Body of pancreas (tissue), 4 donors: ENCODE data around the gene SRRM3. TPM values are rescaled to one million over a fixed set of nuclear protein-coding genes. Genes with fewer than 3 reads are reported as not detected.
"Not testable (repeated sequence)": the region's sequence is repeated elsewhere in the genome, so short reads cannot be mapped to it uniquely, and the experiment has no call there.

Experiments used
- ATAC-seq: fragments of 150-250 bp; one replicate; pipeline ENCODE4 v1.9.1; 2016
- DNase-seq, 4 donors: peaks; one replicate each; pipeline ENCODE4 v3.0.0-alpha.2; 2019
- H3K27ac ChIP-seq, 4 donors: fragments of 200-600 bp; sonication (generic); 1 replicate in 3 of 4; 2 replicates in 1 of 4; pipeline versions ENCODE4 v1.5.1 to v1.6.1; 2016 to 2019; ENCODE audit warnings: mild to moderate bottlenecking in 1 of 4, mixed read lengths in 1 of 4, moderate library complexity in 1 of 4
- H3K27me3 ChIP-seq, 2 donors: fragments of 200-600 bp; sonication (generic); one replicate each; pipeline ENCODE4 v1.6.0; 2016; ENCODE audit warnings: mild to moderate bottlenecking in 1 of 2
- H3K36me3 ChIP-seq, 2 donors: fragments of 200-600 bp; sonication (generic); replicated peaks in 1 of 2; 2 replicates each; pipeline ENCODE4 v1.5.1; 2016; ENCODE audit warnings: low read depth in 2 of 2; ENCODE audit not compliant: insufficient read depth in 1 of 2
- H3K4me1 ChIP-seq: fragments of 200-600 bp; sonication (generic); one replicate; pipeline ENCODE4 v1.6.0; 2016
- H3K4me3 ChIP-seq, 2 donors: fragments of 200-600 bp; sonication (generic); 1 replicate in 1 of 2; 2 replicates in 1 of 2; pipeline ENCODE4 v1.5.1; 2016 to 2019
- H3K9me3 ChIP-seq, 3 donors: fragments of 200-600 bp; sonication (generic); 1 replicate in 2 of 3; 2 replicates in 1 of 3; pipeline ENCODE4 v1.5.1; 2016
- POLR2A ChIP-seq, 3 donors: fragments of 450-650 bp; IDR thresholded peaks; one replicate each; pipeline ENCODE4 v1.6.1; 2016; ENCODE audit warnings: antibody characterized with exemption in 3 of 3, mild to moderate bottlenecking in 2 of 3
- WGBS, 2 donors: methylation state at CpG; one replicate each; pipeline ENCODE4 v1.1.5; 2017; 5-methylcytosine and 5-hydroxymethylcytosine counted together
- intact Hi-C: fragments of 100-400 bp; cut with DNase I; formaldehyde crosslinking; loops from one replicate; pipeline ENCODE4 v1.15.1; 2023
- total RNA-seq, 2 donors: library from RNA; depleted of rRNA; stranded (reverse); fragments of >200 nt; gene quantifications; one replicate each; pipeline ENCODE4 v1.1.0, GENCODE V29; 2016
- TF ChIP-seq, protein P1 (sequence below), 7 experiments: fragments of 450-650 bp in 4 of 7; fragments of 200-600 bp in 3 of 7; sonication (generic) in 3 of 7; IDR thresholded peaks; one replicate each; pipeline ENCODE4 v1.5.1; 2016 to 2019; ENCODE audit warnings: antibody characterized with exemption in 7 of 7

SRRM3 gene
- total RNA-seq, 2 donors from 2014 or later, result 3.4 to 13.8 TPM

DNA sequence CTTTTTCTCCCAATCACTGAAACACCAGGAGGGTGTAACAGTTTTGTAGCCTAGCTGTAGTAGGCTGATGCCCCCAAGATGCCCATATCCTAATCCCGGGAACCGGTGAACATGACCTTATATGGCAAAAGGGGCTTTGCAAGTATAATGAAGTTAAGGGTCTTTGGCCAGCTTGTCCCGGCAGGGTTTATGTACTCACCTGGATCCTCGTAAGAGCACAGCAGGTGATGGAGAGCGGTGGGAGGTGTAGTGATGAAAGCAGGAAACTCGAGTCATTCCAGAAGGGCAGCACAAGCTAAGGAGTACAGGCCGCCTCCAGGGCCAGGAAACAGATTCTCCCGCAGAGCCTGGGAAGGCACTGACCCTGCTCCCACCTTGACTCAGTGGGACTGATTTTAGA, 37.9 kb upstream of the SRRM3 start:
- intact Hi-C loops, H3K36me3 ChIP-seq, H3K4me1 ChIP-seq, H3K27me3 ChIP-seq, DNase-seq, ATAC-seq, H3K4me3 ChIP-seq, H3K27ac ChIP-seq, H3K9me3 ChIP-seq: not testable (repeated sequence)
- 58 to 60% methylated on average over 5 to 8 of the region's 8 CpGs for WGBS, 2 donors

DNA sequence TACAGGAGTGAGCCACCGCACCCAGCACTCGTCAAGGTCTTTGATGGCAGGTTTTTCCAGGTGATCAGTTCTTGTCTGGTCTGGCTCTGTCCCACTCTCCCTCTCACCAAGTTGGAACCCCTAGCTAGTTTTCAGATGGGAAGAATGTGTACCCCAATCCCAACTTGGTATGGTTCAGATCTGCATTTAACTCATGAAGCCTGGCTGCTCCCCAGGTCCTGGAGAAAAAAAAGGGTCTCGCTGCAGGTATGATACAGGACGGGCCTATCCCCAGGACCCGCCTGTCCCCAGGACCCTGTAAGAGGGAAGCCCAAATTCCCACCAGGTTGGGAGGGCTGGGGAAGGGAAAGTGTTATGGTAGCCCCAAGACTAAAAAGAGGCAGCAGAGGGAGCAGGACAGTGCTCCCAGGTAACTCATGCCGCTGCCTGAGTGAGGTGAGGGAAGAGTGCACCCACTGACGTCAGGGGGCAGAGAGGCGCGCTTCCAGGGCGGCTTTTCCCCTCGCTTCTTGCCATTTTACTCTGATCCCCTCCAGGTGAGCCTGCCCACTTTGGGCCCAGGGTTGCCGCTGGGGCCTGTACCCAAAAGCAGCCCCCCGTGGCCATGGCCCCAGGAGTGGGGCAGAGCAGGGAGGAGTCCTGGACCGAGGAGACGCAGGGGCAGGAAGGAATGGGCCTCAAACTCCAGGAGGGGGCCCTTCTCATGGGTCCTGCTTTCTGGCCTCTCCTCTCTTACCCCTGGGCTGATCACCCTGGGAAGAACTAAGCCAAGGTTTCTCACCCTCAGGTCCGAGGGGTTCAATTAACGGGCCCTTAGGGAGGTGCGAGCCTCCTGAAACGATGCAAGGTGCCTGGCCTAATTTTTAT, 36.4 kb upstream of the SRRM3 start:
- ATAC-seq (no peak), DNase-seq (no peak)
- no peaks in the 10 kb centered on the region for H3K27me3 ChIP-seq
- H3K36me3 ChIP-seq, result no peaks in the 10 kb centered on the region
- no peaks in the 10 kb centered on the region for H3K9me3 ChIP-seq
- H3K27ac ChIP-seq, result no peak overlapping the region
- intact Hi-C loops, result no loop called here
- 96 to 98% methylated on average over 16 to 19 of the region's 19 CpGs for WGBS, 2 donors
- TF ChIP-seq POLR2A (IDR thresholded peaks at IDR 0.05), result no peak
- TF ChIP-seq, protein P1, sequence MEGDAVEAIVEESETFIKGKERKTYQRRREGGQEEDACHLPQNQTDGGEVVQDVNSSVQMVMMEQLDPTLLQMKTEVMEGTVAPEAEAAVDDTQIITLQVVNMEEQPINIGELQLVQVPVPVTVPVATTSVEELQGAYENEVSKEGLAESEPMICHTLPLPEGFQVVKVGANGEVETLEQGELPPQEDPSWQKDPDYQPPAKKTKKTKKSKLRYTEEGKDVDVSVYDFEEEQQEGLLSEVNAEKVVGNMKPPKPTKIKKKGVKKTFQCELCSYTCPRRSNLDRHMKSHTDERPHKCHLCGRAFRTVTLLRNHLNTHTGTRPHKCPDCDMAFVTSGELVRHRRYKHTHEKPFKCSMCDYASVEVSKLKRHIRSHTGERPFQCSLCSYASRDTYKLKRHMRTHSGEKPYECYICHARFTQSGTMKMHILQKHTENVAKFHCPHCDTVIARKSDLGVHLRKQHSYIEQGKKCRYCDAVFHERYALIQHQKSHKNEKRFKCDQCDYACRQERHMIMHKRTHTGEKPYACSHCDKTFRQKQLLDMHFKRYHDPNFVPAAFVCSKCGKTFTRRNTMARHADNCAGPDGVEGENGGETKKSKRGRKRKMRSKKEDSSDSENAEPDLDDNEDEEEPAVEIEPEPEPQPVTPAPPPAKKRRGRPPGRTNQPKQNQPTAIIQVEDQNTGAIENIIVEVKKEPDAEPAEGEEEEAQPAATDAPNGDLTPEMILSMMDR (IDR thresholded peaks at IDR 0.05), result no peak
- H3K4me3 ChIP-seq, result no peak overlapping the region
- no peaks in the 10 kb centered on the region for H3K4me1 ChIP-seq

DNA sequence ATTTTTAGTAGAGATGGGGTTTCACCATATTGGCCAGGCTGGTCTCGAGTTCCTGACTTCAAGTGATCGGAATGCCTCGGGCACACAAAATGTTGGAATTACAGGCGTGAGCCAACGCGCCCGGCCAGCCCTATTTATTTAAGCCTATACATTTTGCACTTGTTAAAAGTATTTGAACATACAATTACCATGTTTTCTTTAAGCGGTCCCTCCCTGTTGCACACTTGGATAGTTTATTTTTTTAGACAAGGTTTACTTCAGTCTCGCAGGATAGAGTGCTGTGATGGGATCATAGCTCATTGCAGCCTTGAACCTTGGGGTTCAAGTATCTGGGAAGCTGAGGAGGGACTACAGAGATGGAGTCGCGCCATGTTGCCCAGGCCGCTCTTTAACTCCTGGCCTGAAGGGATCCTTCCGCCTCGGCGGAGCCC, 35.7 kb upstream of the SRRM3 start:
- 72 to 79% methylated on average over 15 of the region's 15 CpGs for WGBS, 2 donors
- TF ChIP-seq POLR2A (IDR thresholded peaks at IDR 0.05), result no peak
- TF ChIP-seq, protein P1 (IDR thresholded peaks at IDR 0.05), result no peak
- Histone ChIP-seq H3K27ac (peak overlapping the region; percentile 94 to 95 (median 95)), H3K36me3 (no peaks in the 10 kb centered on the region), H3K4me3 (peak overlapping the region in 1 of 2 donors; percentile 2), H3K9me3 (no peaks in the 10 kb centered on the region), H3K27me3 (no peaks in the 10 kb centered on the region), H3K4me1 (no peaks in the 10 kb centered on the region)
- intact Hi-C loops, result no loop called here
- DNase-seq, result no peak
- ATAC-seq, result no peak

DNA sequence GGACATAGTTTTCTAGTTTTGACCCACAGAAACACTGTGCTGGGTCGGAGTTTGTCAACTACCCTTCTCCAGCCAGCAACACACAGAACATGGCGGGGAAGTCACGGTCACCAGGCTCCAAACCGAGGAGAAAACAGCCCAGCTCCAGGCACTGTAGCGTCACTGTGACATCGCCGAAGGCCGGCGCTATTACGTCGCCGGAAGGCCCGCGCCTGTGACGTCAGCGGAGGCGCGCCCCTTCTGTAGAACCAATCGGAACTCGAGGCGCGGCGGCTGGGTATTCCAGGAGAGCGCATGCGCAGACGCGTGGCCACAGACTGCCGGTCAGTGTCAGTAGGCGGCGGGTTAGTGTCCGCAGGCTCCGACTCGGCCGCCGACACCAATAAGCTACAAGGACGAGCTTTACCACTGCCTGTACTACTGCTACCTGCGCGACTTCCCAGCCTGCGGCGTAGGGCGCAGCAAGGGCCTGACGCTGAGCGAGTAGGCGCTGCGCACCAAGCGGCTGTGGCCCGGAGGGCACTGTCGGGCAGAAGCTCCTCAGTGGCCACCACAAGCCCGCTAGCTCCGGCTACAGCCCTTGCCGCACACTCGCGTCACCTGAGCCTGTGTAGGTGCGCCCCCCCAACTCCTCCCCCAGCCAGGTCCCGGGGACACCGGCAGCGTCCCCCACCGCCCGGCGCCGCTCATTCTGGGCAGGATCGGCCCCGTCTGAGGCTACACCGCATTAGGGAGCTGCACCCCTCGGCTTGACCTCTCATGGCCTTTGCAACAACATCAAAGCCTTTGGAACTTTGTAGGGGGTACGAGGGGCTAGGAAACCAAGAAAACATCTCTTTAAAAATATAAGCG, 35.1 kb upstream of the SRRM3 start:
- intact Hi-C loops, result no loop called here

More for the DNA sequence above, 35.1 kb upstream of the SRRM3 start:
- ATAC-seq (peak; percentile 97), DNase-seq (peak; percentile 98 to 99 (median 99))
- Histone ChIP-seq H3K4me1 (no peaks in the 10 kb centered on the region), H3K27ac (peak overlapping the region; percentile 94 to 95 (median 95)), H3K4me3 (peak overlapping the region; percentile 24 to 45), H3K9me3 (no peaks in the 10 kb centered on the region), H3K36me3 (no peaks in the 10 kb centered on the region), H3K27me3 (no peaks in the 10 kb centered on the region)
- TF ChIP-seq, protein P1 (IDR thresholded peaks at IDR 0.05), result peak in 4 of 7 experiments; percentile 32 to 46 (median 40)
- TF ChIP-seq POLR2A (IDR thresholded peaks at IDR 0.05), result peak; percentile 93 to 97 (median 96)
- WGBS, 2 donors, result 1 to 7% methylated on average over 8 to 62 of the region's 67 CpGs
